K562 (cell line): Measurements from ENCODE around the gene CXCL13. TPM values are rescaled to one million over a fixed set of nuclear protein-coding genes. Genes with fewer than 3 reads are reported as not detected.

Experiments
- ATAC-seq: fragments of 200-7000 bp; cut with Tn5 transposase; 3 replicates; pipeline ENCODE4 v1.9.1; 2020; ENCODE audit warnings: moderate library complexity
- BruUV-seq: library from RNA; stranded (reverse); fragments of 400-500 nt; replicated peaks from 2 replicates; lab custom pipeline; 2021; lab: Mats Ljungman, UMichigan
- CTCF ChIA-PET: fragments of 300-600 bp; formaldehyde crosslinking; extraction: SDS; loops from one replicate; lab custom pipeline; 2021; ENCODE audit warnings: low intra/inter-chr PET ratio; lab: Yijun Ruan, JAX
- POLR2A ChIA-PET: fragments of 300-600, 350-650 bp; sonication (Branson Sonifier 250); formaldehyde crosslinking; extraction: SDS; loops from one replicate; lab custom pipeline; 2021; ENCODE audit warnings: antibody characterized with exemption, inconsistent platforms; lab: Yijun Ruan, JAX
- DNase-seq, 4 experiments: peaks; one replicate each; pipeline versions ENCODE4 v3.0.0 to v3.0.0-alpha.2; 2011 to 2018; ENCODE audit warnings: low spot score in 3 of 4, mixed read lengths in 3 of 4; ENCODE audit errors: extremely low read depth in 1 of 4
- FAIRE-seq: peaks from 2 replicates; lab custom pipeline; 2011; peaks lifted over from hg19 to GRCh38; lab: Jason Lieb, UNC
- H2AFZ ChIP-seq: 2 replicates; pipeline ENCODE4 v1.6.0; 2011; ENCODE audit warnings: low read depth, low read length, control low read depth, inconsistent platforms
- H3K27ac ChIP-seq: fragments of 200-600 bp; 3 replicates; pipeline ENCODE4 v1.8.0; 2011; ENCODE audit warnings: low read depth, mild to moderate bottlenecking, control low read depth, inconsistent platforms, low read length, moderate library complexity, mixed read lengths; ENCODE audit errors: extremely low read depth
- H3K27me3 ChIP-seq, 2 experiments: fragments of 300-600 bp in 1 of 2; 2 replicates in 1 of 2; 3 replicates in 1 of 2; pipeline versions ENCODE4 v1.6.0 to v1.8.0; 2011; ENCODE audit warnings: inconsistent platforms in 2 of 2, low read length in 2 of 2, mild to moderate bottlenecking in 1 of 2, mixed read lengths in 1 of 2, moderate library complexity in 1 of 2; ENCODE audit not compliant: control insufficient read depth in 2 of 2, insufficient read depth in 2 of 2
- H3K36me3 ChIP-seq: fragments of 300-600 bp; 3 replicates; pipeline ENCODE4 v1.8.0; 2011; ENCODE audit warnings: mild to moderate bottlenecking, low read length, inconsistent platforms; ENCODE audit not compliant: control insufficient read depth, insufficient read depth
- H3K4me1 ChIP-seq, 2 experiments: fragments of 200-600 bp in 1 of 2; replicated peaks in 1 of 2; 2 replicates in 1 of 2; 3 replicates in 1 of 2; pipeline versions ENCODE4 v1.5.1 to v1.8.0; 2011; ENCODE audit warnings: inconsistent platforms in 2 of 2, low read length in 2 of 2, mild to moderate bottlenecking in 1 of 2, mixed read lengths in 1 of 2, moderate library complexity in 1 of 2; ENCODE audit not compliant: control insufficient read depth in 2 of 2, insufficient read depth in 2 of 2
- H3K4me2 ChIP-seq: 2 replicates; pipeline ENCODE4 v1.6.1; 2011; ENCODE audit warnings: low read length, control low read depth, inconsistent platforms, mixed read lengths; ENCODE audit not compliant: insufficient read depth
- H3K4me3 ChIP-seq: fragments of 200-600 bp; sonication (generic), shearing (Covaris generic); 2 replicates; pipeline ENCODE4 v1.5.1; 2016; ENCODE audit warnings: control low read depth, inconsistent platforms
- H3K79me2 ChIP-seq: fragments of 200-600 bp; 3 replicates; pipeline ENCODE4 v1.8.0; 2011; ENCODE audit warnings: low read length, inconsistent platforms; ENCODE audit not compliant: control insufficient read depth, insufficient read depth
- H3K9ac ChIP-seq, 2 experiments: 2 replicates each; pipeline versions ENCODE4 v1.6.0 to v1.6.1; 2011; ENCODE audit warnings: low read depth in 2 of 2, low read length in 2 of 2, control low read depth in 1 of 2, inconsistent platforms in 1 of 2, mild to moderate bottlenecking in 1 of 2, mixed read lengths in 1 of 2; ENCODE audit not compliant: insufficient read depth in 1 of 2
- H3K9me1 ChIP-seq: one replicate; pipeline ENCODE4 v1.6.0; 2011; ENCODE audit warnings: inconsistent platforms, mild to moderate bottlenecking, low read length, moderate library complexity; ENCODE audit not compliant: control insufficient read depth, insufficient read depth
- H3K9me3 ChIP-seq: replicated peaks from 2 replicates; pipeline ENCODE4 v1.5.1; 2011; ENCODE audit warnings: low read depth, low read length, inconsistent platforms; ENCODE audit not compliant: control insufficient read depth, insufficient read depth
- H4K20me1 ChIP-seq: replicated peaks from 2 replicates; pipeline ENCODE4 v1.6.1; 2011; ENCODE audit warnings: low read length, inconsistent platforms, mixed read lengths; ENCODE audit not compliant: control insufficient read depth, insufficient read depth
- ARID3B ChIP-seq: fragments of 250-450 bp; sonication (Bioruptor Pico); IDR thresholded peaks from 2 replicates; pipeline ENCODE4 v1.4.0; 2020; ENCODE audit warnings: borderline replicate concordance
- ATF2 ChIP-seq: sonication (generic); formaldehyde crosslinking; IDR thresholded peaks from 2 replicates; pipeline ENCODE4 v1.8.1; 2022; ENCODE audit warnings: missing genetic modification reagents
- CBFB ChIP-seq: sonication (generic); formaldehyde crosslinking; IDR thresholded peaks from 2 replicates; pipeline ENCODE4 v1.4.0; 2020; ENCODE audit warnings: mild to moderate bottlenecking, missing genetic modification reagents
- EWSR1 ChIP-seq: fragments of 450-650 bp; IDR thresholded peaks from 2 replicates; pipeline ENCODE4 v1.6.1; 2018; ENCODE audit warnings: borderline replicate concordance, mild to moderate bottlenecking, low read depth, moderate library complexity; ENCODE audit not compliant: partially characterized antibody
- FOXK1 ChIP-seq: sonication (generic); formaldehyde crosslinking; IDR thresholded peaks from 2 replicates; pipeline ENCODE4 v1.8.0; 2022; ENCODE audit warnings: missing genetic modification reagents, mild to moderate bottlenecking, borderline replicate concordance
- FOXO4 ChIP-seq: fragments of 450-650 bp; formaldehyde crosslinking; IDR thresholded peaks from 2 replicates; pipeline ENCODE4 v1.4.0; 2020; ENCODE audit warnings: mild to moderate bottlenecking, moderate library complexity
- GTF3C2 ChIP-seq: IDR thresholded peaks from 3 replicates; pipeline ENCODE4 v1.6.1; 2011; ENCODE audit warnings: borderline replicate concordance, mild to moderate bottlenecking, moderate library complexity; ENCODE audit not compliant: insufficient read length; ENCODE audit errors: extremely low read depth
- KDM1A ChIP-seq, 2 experiments: fragments of 450-650 bp; IDR thresholded peaks; 2 replicates each; pipeline ENCODE4 v1.6.1; 2016; ENCODE audit warnings: mild to moderate bottlenecking in 2 of 2
- KDM4B ChIP-seq, 2 experiments: fragments of 450-650 bp in 1 of 2; sonication (generic) in 1 of 2; IDR thresholded peaks; 2 replicates each; pipeline ENCODE4 v1.6.1; 2016 to 2017; ENCODE audit warnings: borderline replicate concordance in 2 of 2, antibody characterized with exemption in 1 of 2, low read depth in 1 of 2, mild to moderate bottlenecking in 1 of 2
- NFIC ChIP-seq: fragments of 450-650 bp; IDR thresholded peaks from 2 replicates; pipeline ENCODE4 v1.6.1; 2017; ENCODE audit warnings: mild to moderate bottlenecking, inconsistent platforms
- RBFOX2 ChIP-seq: fragments of 200-400 bp; formaldehyde crosslinking; IDR thresholded peaks from 2 replicates; pipeline ENCODE4 v1.6.1; 2017; ENCODE audit warnings: low read depth, mild to moderate bottlenecking, low read length, moderate library complexity
- ZNF398 ChIP-seq: fragments of 250-450 bp; sonication (Bioruptor Pico); IDR thresholded peaks from 2 replicates; pipeline ENCODE4 v1.8.0; 2021; ENCODE audit warnings: moderate library complexity, mild to moderate bottlenecking, inconsistent platforms
- WGBS: fragments of 100-300 bp; shearing (Covaris generic); methylation state at CpG from one replicate; pipeline ENCODE4 v1.1.6; 2016; ENCODE audit warnings: low coverage, mixed read lengths; ENCODE audit not compliant: insufficient coverage; ENCODE audit errors: missing lambda C conversion rate; 5-methylcytosine and 5-hydroxymethylcytosine counted together
- in situ Hi-C: fragments of 300-500 bp; cut with MboI; formaldehyde crosslinking; loops from 4 replicates; pipeline ENCODE4 v1.15.0; 2018; ENCODE audit warnings: inconsistent platforms, mixed read lengths
- intact Hi-C: fragments of 100-400 bp; cut with micrococcal nuclease; formaldehyde crosslinking; loops from 2 replicates; pipeline ENCODE4 v1.14.2; 2022
- polyA plus RNA-seq, 8 experiments: library from polyadenylated mRNA; depleted of rRNA in 4 of 8; stranded (reverse) in 5 of 8; unstranded in 3 of 8; fragments of >200 nt; fragmentation: Nextera tagmentation in 2 of 8; fragmentation: Illumina TruSeq in 1 of 8; extraction: Ambion mirVana in 2 of 8; extraction: Trizol in 1 of 8; gene quantifications; 2 replicates each; pipeline versions ENCODE4 v1.2.1 to v1.2.3, GENCODE V29; 2011 to 2014; ENCODE audit warnings: inconsistent platforms in 1 of 8, missing spikeins in 1 of 8
- total RNA-seq, 7 experiments: library from RNA; depleted of rRNA in 6 of 7; stranded (reverse); fragments of >200 nt in 6 of 7; fragmentation: Illumina TruSeq in 2 of 7; extraction: Trizol in 2 of 7; gene quantifications; 2 replicates each; pipeline versions ENCODE4 v1.2.1 to v1.2.3, GENCODE V29; 2011 to 2021; ENCODE audit warnings: low replicate concordance in 1 of 7

CXCL13 gene
- total and polyA plus RNA-seq, 9 of the 15 experiments (the other 6 are each of a cell fraction or from before 2014, with no cell fraction given), result not detected

GRCh38 chr4:77619408-77619807 lies 13.8 kb downstream of the CXCL13 start:
- Histone ChIP-seq H2AFZ (no peak overlapping the region), H3K9me3 (no peaks in the 10 kb centered on the region), H3K36me3 (no peaks in the 10 kb centered on the region), H3K27ac (no peak overlapping the region), H3K9me1 (no peaks in the 10 kb centered on the region), H3K9ac (no peak overlapping the region), H4K20me1 (no peaks in the 10 kb centered on the region), H3K4me1 (no peaks in the 10 kb centered on the region), H3K4me3 (no peak overlapping the region), H3K4me2 (no peak overlapping the region), H3K27me3 (peaks cover 2 to 8% of the 10 kb centered on the region in 2 experiments; a peak in 3 of 5 replicates), H3K79me2 (no peaks in the 10 kb centered on the region)
- ATAC-seq (no peak), DNase-seq (no peak), FAIRE-seq (no peak)
- in situ Hi-C loops, result no loop called here
- WGBS, result 0% methylated on average over 1 of the region's 1 CpG
- no TSS peak for BruUV-seq
- intact Hi-C loops, result no loop called here
- POLR2A ChIA-PET, result interaction anchor here (0.7 kb wide), 1 partner anchor 43 kb away, joined by 3 read pairs; no protein-coding TSS in a partner anchor
- CTCF ChIA-PET, result interaction anchor here (0.6 kb wide), 1 partner anchor 379 kb away, joined by 3 read pairs; no protein-coding TSS in a partner anchor
- TF ChIP-seq ZNF398 (CRISPR knock-in tag) (no peak), CBFB (CRISPR knock-in tag) (no peak), FOXK1 (no peak), KDM4B (IDR thresholded peaks at IDR 0.05; ENCODE audit: borderline replicate concordance in 2 of 2, low read depth in 1 of 2) (no peak), FOXO4 (CRISPR knock-in tag) (no peak), GTF3C2 (no peak), ATF2 (CRISPR knock-in tag) (no peak), EWSR1 (no peak), KDM1A (IDR thresholded peaks at IDR 0.05) (no peak), ARID3B (CRISPR knock-in tag) (no peak), RBFOX2 (no peak), NFIC (no peak)
